Fibroblast of lung (primary cell): Measurements from ENCODE around the gene IGSF21.

Source experiments
- EZH2 ChIP-seq: IDR thresholded peaks from 2 replicates; pipeline ENCODE4 v1.5.1; 2012; ENCODE audit warnings: low read length, control low read depth, mild to moderate bottlenecking; ENCODE audit errors: missing control alignments
- TF ChIP-seq, protein P1 (sequence below), 2 donors: IDR thresholded peaks in 1 of 2; conservative IDR thresholded peaks in 1 of 2; 1 replicate in 1 of 2; 2 replicates in 1 of 2; pipeline ENCODE4 v1.5.1; 2011 to 2012; ENCODE audit warnings: low read length in 2 of 2, control low read depth in 1 of 2, inconsistent platforms in 1 of 2, low read depth in 1 of 2, mild to moderate bottlenecking in 1 of 2

DNA sequence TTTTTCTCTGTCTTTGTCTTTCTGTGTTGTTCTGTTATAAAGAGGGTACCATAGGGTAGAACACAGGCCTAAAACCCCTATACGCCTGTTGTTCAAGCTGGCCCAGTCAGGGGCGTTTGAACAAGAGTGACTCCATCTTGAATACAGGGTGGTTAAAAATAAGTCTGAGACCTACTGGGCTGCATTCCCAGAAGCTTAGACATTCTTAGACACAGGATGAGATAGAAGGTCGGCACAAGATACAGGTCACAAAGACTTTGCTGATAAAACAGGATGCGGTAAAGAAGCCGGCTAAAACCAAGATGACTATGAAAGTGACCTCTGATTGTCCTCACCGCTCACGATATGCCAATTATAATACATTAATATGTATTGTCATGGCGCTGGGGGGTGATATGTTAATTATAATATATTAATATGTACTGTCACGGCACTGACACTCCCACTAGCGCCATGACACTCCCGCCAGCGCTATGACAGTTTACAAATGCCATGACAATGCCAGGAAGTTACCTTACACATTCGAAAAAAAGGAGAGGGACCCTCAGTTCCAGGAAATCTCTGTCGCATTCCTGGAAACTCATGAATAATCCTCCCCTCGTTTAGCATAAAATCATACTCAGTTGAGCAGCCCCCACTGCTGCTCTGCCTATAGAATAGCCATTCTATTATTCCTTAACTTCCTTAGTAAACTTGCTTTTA is 314.6 kb downstream of the IGSF21 start:
- TF ChIP-seq, protein P1, sequence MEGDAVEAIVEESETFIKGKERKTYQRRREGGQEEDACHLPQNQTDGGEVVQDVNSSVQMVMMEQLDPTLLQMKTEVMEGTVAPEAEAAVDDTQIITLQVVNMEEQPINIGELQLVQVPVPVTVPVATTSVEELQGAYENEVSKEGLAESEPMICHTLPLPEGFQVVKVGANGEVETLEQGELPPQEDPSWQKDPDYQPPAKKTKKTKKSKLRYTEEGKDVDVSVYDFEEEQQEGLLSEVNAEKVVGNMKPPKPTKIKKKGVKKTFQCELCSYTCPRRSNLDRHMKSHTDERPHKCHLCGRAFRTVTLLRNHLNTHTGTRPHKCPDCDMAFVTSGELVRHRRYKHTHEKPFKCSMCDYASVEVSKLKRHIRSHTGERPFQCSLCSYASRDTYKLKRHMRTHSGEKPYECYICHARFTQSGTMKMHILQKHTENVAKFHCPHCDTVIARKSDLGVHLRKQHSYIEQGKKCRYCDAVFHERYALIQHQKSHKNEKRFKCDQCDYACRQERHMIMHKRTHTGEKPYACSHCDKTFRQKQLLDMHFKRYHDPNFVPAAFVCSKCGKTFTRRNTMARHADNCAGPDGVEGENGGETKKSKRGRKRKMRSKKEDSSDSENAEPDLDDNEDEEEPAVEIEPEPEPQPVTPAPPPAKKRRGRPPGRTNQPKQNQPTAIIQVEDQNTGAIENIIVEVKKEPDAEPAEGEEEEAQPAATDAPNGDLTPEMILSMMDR (conservative IDR thresholded peaks at IDR 0.05 in 1 of 2, IDR thresholded peaks at IDR 0.05 in 1 of 2; ENCODE audit: low read depth in 1 of 2, low read length in 2 of 2): no peak
- no peak for TF ChIP-seq EZH2
